Neuronal stem cell (in vitro differentiated cells): ENCODE measurements around the gene ZBTB49.

Experiments used
- DNase-seq: peaks from one replicate; pipeline ENCODE4 v3.0.0-alpha.2; 2013; ENCODE audit warnings: low spot score
- H2AFZ ChIP-seq: one replicate; pipeline ENCODE4 v1.6.1; 2013; ENCODE audit warnings: mild to moderate bottlenecking, low read length, inconsistent platforms
- H2AK5ac ChIP-seq: 2 replicates; pipeline ENCODE4 v1.6.1; 2013; ENCODE audit warnings: low read depth, mild to moderate bottlenecking, inconsistent platforms, low read length, moderate library complexity, mixed read lengths
- H2BK120ac ChIP-seq: 2 replicates; pipeline ENCODE4 v1.6.1; 2013; ENCODE audit warnings: low read depth, mild to moderate bottlenecking, inconsistent platforms, low read length, moderate library complexity, mixed read lengths
- H2BK12ac ChIP-seq: one replicate; pipeline ENCODE4 v1.6.1; 2013; ENCODE audit warnings: low read length, inconsistent platforms
- H2BK15ac ChIP-seq: 2 replicates; pipeline ENCODE4 v1.6.1; 2013; ENCODE audit warnings: mild to moderate bottlenecking, low read length, inconsistent platforms, mixed read lengths
- H2BK5ac ChIP-seq: one replicate; pipeline ENCODE4 v1.6.1; 2013; ENCODE audit warnings: inconsistent platforms, mild to moderate bottlenecking, low read length, moderate library complexity
- H3K14ac ChIP-seq: one replicate; pipeline ENCODE4 v1.6.1; 2013; ENCODE audit warnings: low read length, inconsistent platforms
- H3K18ac ChIP-seq: 2 replicates; pipeline ENCODE4 v1.6.1; 2013; ENCODE audit warnings: low read length, inconsistent platforms
- H3K23ac ChIP-seq: 2 replicates; pipeline ENCODE4 v1.6.1; 2013; ENCODE audit warnings: low read depth, mild to moderate bottlenecking, mixed read lengths, low read length, inconsistent platforms; ENCODE audit not compliant: poor library complexity
- H3K27ac ChIP-seq: replicated peaks from 3 replicates; pipeline ENCODE4 v1.5.1; 2013; ENCODE audit warnings: low read length, inconsistent platforms
- H3K27me3 ChIP-seq, 3 experiments: 2 replicates each; pipeline ENCODE4 v1.6.1; 2013; ENCODE audit warnings: low read length in 3 of 3, mild to moderate bottlenecking in 2 of 3, inconsistent platforms in 1 of 3, low read depth in 1 of 3, mixed read lengths in 1 of 3, moderate library complexity in 1 of 3; ENCODE audit not compliant: control insufficient read depth in 3 of 3, insufficient read depth in 3 of 3
- H3K36me3 ChIP-seq, 2 donors: replicated peaks in 1 of 2; 2 replicates each; pipeline ENCODE4 v1.6.1; 2013; ENCODE audit warnings: low read length in 2 of 2; ENCODE audit not compliant: control insufficient read depth in 2 of 2, insufficient read depth in 2 of 2
- H3K4ac ChIP-seq: 2 replicates; pipeline ENCODE4 v1.6.1; 2013; ENCODE audit warnings: inconsistent platforms, mild to moderate bottlenecking, low read length, moderate library complexity
- H3K4me1 ChIP-seq, 2 donors: 1 replicate in 1 of 2; 2 replicates in 1 of 2; pipeline ENCODE4 v1.6.1; 2013; ENCODE audit warnings: low read length in 2 of 2, low read depth in 1 of 2; ENCODE audit not compliant: control insufficient read depth in 2 of 2, insufficient read depth in 1 of 2
- H3K4me2 ChIP-seq: one replicate; pipeline ENCODE4 v1.6.1; 2013; ENCODE audit warnings: mild to moderate bottlenecking, low read length, inconsistent platforms; ENCODE audit not compliant: insufficient read depth, poor library complexity, severe bottlenecking
- H3K4me3 ChIP-seq, 2 donors: 2 replicates each; pipeline ENCODE4 v1.5.1; 2013; ENCODE audit warnings: low read length in 2 of 2, mild to moderate bottlenecking in 2 of 2, inconsistent platforms in 1 of 2, moderate library complexity in 1 of 2
- H3K79me1 ChIP-seq: one replicate; pipeline ENCODE4 v1.6.1; 2013; ENCODE audit warnings: low read depth, mild to moderate bottlenecking, inconsistent platforms, low read length, moderate library complexity
- H3K9ac ChIP-seq: one replicate; pipeline ENCODE4 v1.6.1; 2013; ENCODE audit warnings: mild to moderate bottlenecking, low read depth, low read length, inconsistent platforms; ENCODE audit not compliant: poor library complexity
- H3K9me3 ChIP-seq, 2 donors: replicated peaks in 1 of 2; 2 replicates each; pipeline versions ENCODE3 to v1.6.1; 2013; ENCODE audit warnings: low read length in 2 of 2, mild to moderate bottlenecking in 2 of 2, inconsistent platforms in 1 of 2, low read depth in 1 of 2, mixed read lengths in 1 of 2, moderate library complexity in 1 of 2; ENCODE audit not compliant: control insufficient read depth in 2 of 2, insufficient read depth in 1 of 2
- H4K8ac ChIP-seq: one replicate; pipeline ENCODE4 v1.6.1; 2013; ENCODE audit warnings: low read depth, mild to moderate bottlenecking, inconsistent platforms, low read length, moderate library complexity
- H4K91ac ChIP-seq: one replicate; pipeline ENCODE4 v1.6.1; 2013; ENCODE audit warnings: low read length, low read depth, mild to moderate bottlenecking, inconsistent platforms; ENCODE audit not compliant: poor library complexity
- WGBS, 2 donors: extraction: QIAGEN DNeasy Blood & Tissue Kit; methylation state at CpG; one replicate each; pipeline ENCODE4 v1.1.7; 2013; ENCODE audit warnings: missing lambda C conversion rate in 2 of 2, mixed read lengths in 1 of 2; ENCODE audit not compliant: insufficient read length in 2 of 2, insufficient replicate concordance in 1 of 2; ENCODE audit errors: extremely low coverage in 2 of 2; 5-methylcytosine and 5-hydroxymethylcytosine counted together

ZBTB49 gene

GRCh38 chr4:4288098-4288497 lies 2.0 kb upstream of the ZBTB49 start:
- Histone ChIP-seq H4K91ac (no peak overlapping the region), H3K36me3 (peaks cover 14 to 39% of the 10 kb centered on the region in 2 donors), H3K14ac (no peak overlapping the region), H3K4ac (no peak overlapping the region), H2AK5ac (no peak overlapping the region), H2BK12ac (no peak overlapping the region), H3K79me1 (peaks cover 10% of the 10 kb centered on the region), H4K8ac (no peak overlapping the region), H2AFZ (no peak overlapping the region), H3K27ac (no peak overlapping the region), H3K23ac (no peak overlapping the region), H2BK15ac (no peak overlapping the region), H3K4me3 (no peak overlapping the region), H2BK120ac (no peak overlapping the region), H2BK5ac (no peak overlapping the region), H3K4me1 (peaks cover 6 to 13% of the 10 kb centered on the region in 2 donors), H3K9me3 (no peaks in the 10 kb centered on the region), H3K18ac (no peak overlapping the region), H3K4me2 (no peak overlapping the region), H3K9ac (no peak overlapping the region), H3K27me3 (no peaks in the 10 kb centered on the region)
- no peak for DNase-seq

- Histone ChIP-seq H3K18ac (no peak overlapping the region), H3K14ac (no peak overlapping the region), H3K9me3 (no peaks in the 10 kb centered on the region), H2AK5ac (no peak overlapping the region), H3K79me1 (peaks cover 10% of the 10 kb centered on the region), H3K4me2 (peak overlapping the region; percentile 82), H4K8ac (no peak overlapping the region), H2BK12ac (no peak overlapping the region), H3K36me3 (peaks cover 14 to 30% of the 10 kb centered on the region in 2 donors), H2BK120ac (no peak overlapping the region), H2AFZ (peak overlapping the region; percentile 93), H3K27me3 (no peaks in the 10 kb centered on the region), H2BK15ac (no peak overlapping the region), H2BK5ac (no peak overlapping the region), H3K9ac (no peak overlapping the region), H3K23ac (no peak overlapping the region), H3K27ac (no peak overlapping the region), H3K4me1 (peaks cover 6 to 13% of the 10 kb centered on the region in 2 donors), H3K4me3 (peak overlapping the region; percentile 72 to 99), H3K4ac (no peak overlapping the region), H4K91ac (no peak overlapping the region)
- no CpG with 5 or more reads among the region's 3 CpGs for WGBS, 2 donors
- no peak for DNase-seq
Observed at GRCh38 chr4:4289055-4289454, 996 bp upstream of the ZBTB49 start.

GRCh38 chr4:4289597-4289940 lies 482 bp upstream of the ZBTB49 start:
- no peak overlapping the region for H4K91ac ChIP-seq
- DNase-seq = no peak
- H2BK12ac ChIP-seq = no peak overlapping the region
- no peak overlapping the region for H3K27ac ChIP-seq
- H3K79me1 ChIP-seq = peaks cover 10% of the 10 kb centered on the region
- no peak overlapping the region for H3K4ac ChIP-seq
- no CpG with 5 or more reads among the region's 10 CpGs for WGBS, 2 donors
- peak overlapping the region; percentile 93 for H3K9ac ChIP-seq
- no peak overlapping the region for H3K18ac ChIP-seq
- no peak overlapping the region for H2BK5ac ChIP-seq
- H3K36me3 ChIP-seq = peaks cover 14 to 25% of the 10 kb centered on the region in 2 donors
- peak overlapping the region; percentile 72 to 99 for H3K4me3 ChIP-seq
- H3K4me2 ChIP-seq = peak overlapping the region; percentile 82
- no peaks in the 10 kb centered on the region for H3K9me3 ChIP-seq
- peaks cover 6 to 13% of the 10 kb centered on the region in 2 donors for H3K4me1 ChIP-seq
- H2AK5ac ChIP-seq = no peak overlapping the region
- H3K14ac ChIP-seq = no peak overlapping the region
- no peak overlapping the region for H2BK120ac ChIP-seq
- H4K8ac ChIP-seq = no peak overlapping the region
- H2BK15ac ChIP-seq = no peak overlapping the region
- H2AFZ ChIP-seq = peak overlapping the region; percentile 93
- H3K23ac ChIP-seq = peak overlapping the region; percentile 89
- no peaks in the 10 kb centered on the region for H3K27me3 ChIP-seq

GRCh38 chr4:4293279-4293678 lies 3.2 kb downstream of the ZBTB49 start:
- no peak overlapping the region for H3K4ac ChIP-seq
- H3K18ac ChIP-seq = no peak overlapping the region
- H3K23ac ChIP-seq = no peak overlapping the region
- no peak overlapping the region for H3K4me3 ChIP-seq
- H2BK15ac ChIP-seq = no peak overlapping the region
- DNase-seq = no peak
- H3K36me3 ChIP-seq = peaks cover 2 to 7% of the 10 kb centered on the region in 2 donors
- no peak overlapping the region for H3K4me2 ChIP-seq
- no peak overlapping the region for H2BK5ac ChIP-seq
- H2AK5ac ChIP-seq = no peak overlapping the region
- H2AFZ ChIP-seq = no peak overlapping the region
- H3K27ac ChIP-seq = no peak overlapping the region
- H3K9me3 ChIP-seq = no peaks in the 10 kb centered on the region
- H3K9ac ChIP-seq = no peak overlapping the region
- no peak overlapping the region for H2BK12ac ChIP-seq
- no peak overlapping the region for H3K14ac ChIP-seq
- peaks cover 6 to 13% of the 10 kb centered on the region in 2 donors for H3K4me1 ChIP-seq
- no peaks in the 10 kb centered on the region for H3K27me3 ChIP-seq
- peaks cover 10% of the 10 kb centered on the region for H3K79me1 ChIP-seq
- no peak overlapping the region for H4K91ac ChIP-seq
- WGBS, 2 donors = no CpG with 5 or more reads among the region's 3 CpGs
- no peak overlapping the region for H4K8ac ChIP-seq
- no peak overlapping the region for H2BK120ac ChIP-seq
